GM10266 (cell line): ENCODE data around the gene PRKAG2.

ENCODE experiments used
- DNase-seq: peaks from one replicate; pipeline ENCODE4 v3.0.0; 2012; ENCODE audit errors: extremely low spot score
- CTCF ChIP-seq: IDR thresholded peaks from 2 replicates; pipeline ENCODE4 v1.5.1; 2012; ENCODE audit warnings: mild to moderate bottlenecking, low read depth; ENCODE audit not compliant: control insufficient read depth, insufficient read depth; ENCODE audit errors: missing control alignments

Gene PRKAG2

GRCh38 chr7:151672716-151673115, 204.2 kb downstream of the PRKAG2 start:
- no peak for DNase-seq
- TF ChIP-seq CTCF = no peak

GRCh38 chr7:151671514-151671913, 205.4 kb downstream of the PRKAG2 start:
- DNase-seq = no peak
- TF ChIP-seq CTCF = no peak

- DNase-seq = no peak
- TF ChIP-seq CTCF = no peak
Observed at GRCh38 chr7:151669762-151670161, 207.2 kb downstream of the PRKAG2 start.

- no peak for DNase-seq
- no peak for TF ChIP-seq CTCF
Observed at GRCh38 chr7:151666886-151667285, 210.0 kb downstream of the PRKAG2 start.

- DNase-seq = no peak
Observed at GRCh38 chr7:151665368-151665767, 211.5 kb downstream of the PRKAG2 start.

GRCh38 chr7:151664268-151664667, 212.6 kb downstream of the PRKAG2 start:
- no peak for TF ChIP-seq CTCF
- DNase-seq = no peak

More at GRCh38 chr7:151665368-151665767, 211.5 kb downstream of the PRKAG2 start:
- no peak for TF ChIP-seq CTCF

GRCh38 chr7:151663382-151664100, 213.4 kb downstream of the PRKAG2 start:
- DNase-seq = no peak
- no peak for TF ChIP-seq CTCF
